ENCODE measurements around the gene FAM8A1. TPM values are rescaled to one million over a fixed set of nuclear protein-coding genes. Genes with fewer than 3 reads are reported as not detected.

Gene FAM8A1
- total and polyA plus RNA-seq, 2 of the 13 experiments (the other 11 are each of a cell fraction or from before 2014, with no cell fraction given) = 30.5 to 34.3 TPM

DNA sequence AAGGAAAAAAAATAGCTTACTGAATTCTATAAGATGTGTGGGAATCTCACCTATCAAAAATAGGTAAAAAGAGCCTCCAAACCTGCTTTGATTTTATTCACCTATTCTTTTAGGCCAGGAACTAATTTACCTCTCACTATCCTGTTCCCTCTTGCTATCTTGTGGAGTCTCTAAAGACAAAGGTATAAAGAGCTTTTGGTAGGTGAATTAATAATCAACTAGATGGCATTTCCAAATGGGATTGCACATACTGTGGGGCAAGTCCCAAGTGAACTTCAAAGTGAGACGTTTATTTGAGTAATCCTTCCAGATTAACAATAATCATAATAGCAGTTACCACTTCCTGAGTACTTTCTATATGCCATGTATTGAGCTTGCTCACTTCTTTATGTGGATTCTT lies 2.8 kb downstream of the FAM8A1 start (continued):
- TF ChIP-seq, protein P1, sequence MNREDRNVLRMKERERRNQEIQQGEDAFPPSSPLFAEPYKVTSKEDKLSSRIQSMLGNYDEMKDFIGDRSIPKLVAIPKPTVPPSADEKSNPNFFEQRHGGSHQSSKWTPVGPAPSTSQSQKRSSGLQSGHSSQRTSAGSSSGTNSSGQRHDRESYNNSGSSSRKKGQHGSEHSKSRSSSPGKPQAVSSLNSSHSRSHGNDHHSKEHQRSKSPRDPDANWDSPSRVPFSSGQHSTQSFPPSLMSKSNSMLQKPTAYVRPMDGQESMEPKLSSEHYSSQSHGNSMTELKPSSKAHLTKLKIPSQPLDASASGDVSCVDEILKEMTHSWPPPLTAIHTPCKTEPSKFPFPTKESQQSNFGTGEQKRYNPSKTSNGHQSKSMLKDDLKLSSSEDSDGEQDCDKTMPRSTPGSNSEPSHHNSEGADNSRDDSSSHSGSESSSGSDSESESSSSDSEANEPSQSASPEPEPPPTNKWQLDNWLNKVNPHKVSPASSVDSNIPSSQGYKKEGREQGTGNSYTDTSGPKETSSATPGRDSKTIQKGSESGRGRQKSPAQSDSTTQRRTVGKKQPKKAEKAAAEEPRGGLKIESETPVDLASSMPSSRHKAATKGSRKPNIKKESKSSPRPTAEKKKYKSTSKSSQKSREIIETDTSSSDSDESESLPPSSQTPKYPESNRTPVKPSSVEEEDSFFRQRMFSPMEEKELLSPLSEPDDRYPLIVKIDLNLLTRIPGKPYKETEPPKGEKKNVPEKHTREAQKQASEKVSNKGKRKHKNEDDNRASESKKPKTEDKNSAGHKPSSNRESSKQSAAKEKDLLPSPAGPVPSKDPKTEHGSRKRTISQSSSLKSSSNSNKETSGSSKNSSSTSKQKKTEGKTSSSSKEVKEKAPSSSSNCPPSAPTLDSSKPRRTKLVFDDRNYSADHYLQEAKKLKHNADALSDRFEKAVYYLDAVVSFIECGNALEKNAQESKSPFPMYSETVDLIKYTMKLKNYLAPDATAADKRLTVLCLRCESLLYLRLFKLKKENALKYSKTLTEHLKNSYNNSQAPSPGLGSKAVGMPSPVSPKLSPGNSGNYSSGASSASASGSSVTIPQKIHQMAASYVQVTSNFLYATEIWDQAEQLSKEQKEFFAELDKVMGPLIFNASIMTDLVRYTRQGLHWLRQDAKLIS (CRISPR knock-in tag; IDR thresholded peaks at IDR 0.05) = no peak
- no peak for TF ChIP-seq SIX4 (CRISPR knock-in tag; IDR thresholded peaks at IDR 0.05)
- TF ChIP-seq ZBTB7B (CRISPR knock-in tag; IDR thresholded peaks at IDR 0.05) = no peak
- TF ChIP-seq ZNF570 (CRISPR knock-in tag; IDR thresholded peaks at IDR 0.05; ENCODE audit: borderline replicate concordance) = no peak
- TF ChIP-seq, protein P2, sequence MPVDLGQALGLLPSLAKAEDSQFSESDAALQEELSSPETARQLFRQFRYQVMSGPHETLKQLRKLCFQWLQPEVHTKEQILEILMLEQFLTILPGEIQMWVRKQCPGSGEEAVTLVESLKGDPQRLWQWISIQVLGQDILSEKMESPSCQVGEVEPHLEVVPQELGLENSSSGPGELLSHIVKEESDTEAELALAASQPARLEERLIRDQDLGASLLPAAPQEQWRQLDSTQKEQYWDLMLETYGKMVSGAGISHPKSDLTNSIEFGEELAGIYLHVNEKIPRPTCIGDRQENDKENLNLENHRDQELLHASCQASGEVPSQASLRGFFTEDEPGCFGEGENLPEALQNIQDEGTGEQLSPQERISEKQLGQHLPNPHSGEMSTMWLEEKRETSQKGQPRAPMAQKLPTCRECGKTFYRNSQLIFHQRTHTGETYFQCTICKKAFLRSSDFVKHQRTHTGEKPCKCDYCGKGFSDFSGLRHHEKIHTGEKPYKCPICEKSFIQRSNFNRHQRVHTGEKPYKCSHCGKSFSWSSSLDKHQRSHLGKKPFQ (CRISPR knock-in tag; IDR thresholded peaks at IDR 0.05; ENCODE audit: insufficient replicate concordance) = no peak
- no peak for TF ChIP-seq TMF1 (CRISPR knock-in tag; IDR thresholded peaks at IDR 0.05; ENCODE audit: low read depth)
- TF ChIP-seq, protein P3, sequence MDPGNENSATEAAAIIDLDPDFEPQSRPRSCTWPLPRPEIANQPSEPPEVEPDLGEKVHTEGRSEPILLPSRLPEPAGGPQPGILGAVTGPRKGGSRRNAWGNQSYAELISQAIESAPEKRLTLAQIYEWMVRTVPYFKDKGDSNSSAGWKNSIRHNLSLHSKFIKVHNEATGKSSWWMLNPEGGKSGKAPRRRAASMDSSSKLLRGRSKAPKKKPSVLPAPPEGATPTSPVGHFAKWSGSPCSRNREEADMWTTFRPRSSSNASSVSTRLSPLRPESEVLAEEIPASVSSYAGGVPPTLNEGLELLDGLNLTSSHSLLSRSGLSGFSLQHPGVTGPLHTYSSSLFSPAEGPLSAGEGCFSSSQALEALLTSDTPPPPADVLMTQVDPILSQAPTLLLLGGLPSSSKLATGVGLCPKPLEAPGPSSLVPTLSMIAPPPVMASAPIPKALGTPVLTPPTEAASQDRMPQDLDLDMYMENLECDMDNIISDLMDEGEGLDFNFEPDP (CRISPR knock-in tag; conservative IDR thresholded peaks at IDR 0.05) = no peak
- TF ChIP-seq, protein P4, sequence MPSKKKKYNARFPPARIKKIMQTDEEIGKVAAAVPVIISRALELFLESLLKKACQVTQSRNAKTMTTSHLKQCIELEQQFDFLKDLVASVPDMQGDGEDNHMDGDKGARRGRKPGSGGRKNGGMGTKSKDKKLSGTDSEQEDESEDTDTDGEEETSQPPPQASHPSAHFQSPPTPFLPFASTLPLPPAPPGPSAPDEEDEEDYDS (CRISPR knock-in tag; IDR thresholded peaks at IDR 0.05) = peak; percentile 62
- TF ChIP-seq ARNT (IDR thresholded peaks at IDR 0.05) = no peak
- TF ChIP-seq HNRNPK (IDR thresholded peaks at IDR 0.05; ENCODE audit: low read depth, low read length, poor library complexity, severe bottlenecking) = no peak
- TF ChIP-seq NFIB (CRISPR knock-in tag; IDR thresholded peaks at IDR 0.05; ENCODE audit: borderline replicate concordance) = no peak
- TF ChIP-seq KAT8 (CRISPR knock-in tag; IDR thresholded peaks at IDR 0.05) = no peak
- TF ChIP-seq ZNF496 (CRISPR knock-in tag; IDR thresholded peaks at IDR 0.05; ENCODE audit: insufficient replicate concordance) = no peak
- TF ChIP-seq ZNF138 (CRISPR knock-in tag; IDR thresholded peaks at IDR 0.05; ENCODE audit: low read depth) = no peak
- TF ChIP-seq RFX3 (CRISPR knock-in tag; IDR thresholded peaks at IDR 0.05) = no peak
- TF ChIP-seq NR2C2 (CRISPR knock-in tag; IDR thresholded peaks at IDR 0.05; ENCODE audit: borderline replicate concordance) = no peak
- TF ChIP-seq, protein P5, sequence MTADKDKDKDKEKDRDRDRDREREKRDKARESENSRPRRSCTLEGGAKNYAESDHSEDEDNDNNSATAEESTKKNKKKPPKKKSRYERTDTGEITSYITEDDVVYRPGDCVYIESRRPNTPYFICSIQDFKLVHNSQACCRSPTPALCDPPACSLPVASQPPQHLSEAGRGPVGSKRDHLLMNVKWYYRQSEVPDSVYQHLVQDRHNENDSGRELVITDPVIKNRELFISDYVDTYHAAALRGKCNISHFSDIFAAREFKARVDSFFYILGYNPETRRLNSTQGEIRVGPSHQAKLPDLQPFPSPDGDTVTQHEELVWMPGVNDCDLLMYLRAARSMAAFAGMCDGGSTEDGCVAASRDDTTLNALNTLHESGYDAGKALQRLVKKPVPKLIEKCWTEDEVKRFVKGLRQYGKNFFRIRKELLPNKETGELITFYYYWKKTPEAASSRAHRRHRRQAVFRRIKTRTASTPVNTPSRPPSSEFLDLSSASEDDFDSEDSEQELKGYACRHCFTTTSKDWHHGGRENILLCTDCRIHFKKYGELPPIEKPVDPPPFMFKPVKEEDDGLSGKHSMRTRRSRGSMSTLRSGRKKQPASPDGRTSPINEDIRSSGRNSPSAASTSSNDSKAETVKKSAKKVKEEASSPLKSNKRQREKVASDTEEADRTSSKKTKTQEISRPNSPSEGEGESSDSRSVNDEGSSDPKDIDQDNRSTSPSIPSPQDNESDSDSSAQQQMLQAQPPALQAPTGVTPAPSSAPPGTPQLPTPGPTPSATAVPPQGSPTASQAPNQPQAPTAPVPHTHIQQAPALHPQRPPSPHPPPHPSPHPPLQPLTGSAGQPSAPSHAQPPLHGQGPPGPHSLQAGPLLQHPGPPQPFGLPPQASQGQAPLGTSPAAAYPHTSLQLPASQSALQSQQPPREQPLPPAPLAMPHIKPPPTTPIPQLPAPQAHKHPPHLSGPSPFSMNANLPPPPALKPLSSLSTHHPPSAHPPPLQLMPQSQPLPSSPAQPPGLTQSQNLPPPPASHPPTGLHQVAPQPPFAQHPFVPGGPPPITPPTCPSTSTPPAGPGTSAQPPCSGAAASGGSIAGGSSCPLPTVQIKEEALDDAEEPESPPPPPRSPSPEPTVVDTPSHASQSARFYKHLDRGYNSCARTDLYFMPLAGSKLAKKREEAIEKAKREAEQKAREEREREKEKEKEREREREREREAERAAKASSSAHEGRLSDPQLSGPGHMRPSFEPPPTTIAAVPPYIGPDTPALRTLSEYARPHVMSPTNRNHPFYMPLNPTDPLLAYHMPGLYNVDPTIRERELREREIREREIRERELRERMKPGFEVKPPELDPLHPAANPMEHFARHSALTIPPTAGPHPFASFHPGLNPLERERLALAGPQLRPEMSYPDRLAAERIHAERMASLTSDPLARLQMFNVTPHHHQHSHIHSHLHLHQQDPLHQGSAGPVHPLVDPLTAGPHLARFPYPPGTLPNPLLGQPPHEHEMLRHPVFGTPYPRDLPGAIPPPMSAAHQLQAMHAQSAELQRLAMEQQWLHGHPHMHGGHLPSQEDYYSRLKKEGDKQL (CRISPR knock-in tag; IDR thresholded peaks at IDR 0.05; ENCODE audit: low read depth) = peak; percentile 66; the same call in 1 of the 2 replicates
- no peak for TF ChIP-seq ZNF256 (CRISPR knock-in tag; conservative IDR thresholded peaks at IDR 0.05)
